Hepatocyte (in vitro differentiated cells): Measurements from ENCODE around the gene AOPEP. TPM values are rescaled to one million over a fixed set of nuclear protein-coding genes. Genes with fewer than 3 reads are reported as not detected.

Experiments used
- DNase-seq: peaks from one replicate; pipeline ENCODE4 v3.0.0-alpha.2; 2016; ENCODE audit warnings: low spot score
- H2AFZ ChIP-seq: fragments of 200-600 bp; sonication (generic); 2 replicates; pipeline ENCODE4 v1.6.0; 2016; ENCODE audit warnings: antibody characterized with exemption, mild to moderate bottlenecking
- H3K27ac ChIP-seq: fragments of 200-600 bp; sonication (generic); 2 replicates; pipeline ENCODE4 v1.5.1; 2016; ENCODE audit warnings: mild to moderate bottlenecking
- H3K27me3 ChIP-seq: fragments of 200-600 bp; sonication (generic); 2 replicates; pipeline ENCODE4 v1.6.1; 2016
- H3K36me3 ChIP-seq: fragments of 200-600 bp; sonication (generic); replicated peaks from 2 replicates; pipeline ENCODE4 v1.5.1; 2016; ENCODE audit warnings: low read depth; ENCODE audit not compliant: insufficient read depth
- H3K4me1 ChIP-seq: fragments of 200-600 bp; sonication (generic); 2 replicates; pipeline ENCODE4 v1.5.1; 2016; ENCODE audit warnings: mild to moderate bottlenecking, moderate library complexity; ENCODE audit not compliant: insufficient read depth
- H3K4me2 ChIP-seq: fragments of 200-600 bp; sonication (generic); 2 replicates; pipeline ENCODE4 v1.6.0; 2016
- H3K4me3 ChIP-seq: fragments of 200-600 bp; sonication (generic); 2 replicates; pipeline ENCODE4 v1.5.1; 2016; ENCODE audit warnings: mild to moderate bottlenecking
- H3K79me2 ChIP-seq: fragments of 200-600 bp; sonication (generic); 2 replicates; pipeline ENCODE4 v1.6.0; 2017; ENCODE audit warnings: mild to moderate bottlenecking
- H3K9me2 ChIP-seq: fragments of 200-600 bp; sonication (generic); replicated peaks from 2 replicates; pipeline ENCODE4 v1.6.0; 2017; ENCODE audit warnings: mild to moderate bottlenecking; ENCODE audit not compliant: insufficient read depth
- H3K9me3 ChIP-seq: fragments of 200-600 bp; sonication (generic); 2 replicates; pipeline ENCODE4 v1.5.1; 2016; ENCODE audit warnings: low read depth, mild to moderate bottlenecking
- H4K20me1 ChIP-seq: fragments of 200-600 bp; sonication (generic); 2 replicates; pipeline ENCODE4 v1.6.0; 2016; ENCODE audit warnings: mild to moderate bottlenecking; ENCODE audit not compliant: insufficient read depth, poor library complexity, severe bottlenecking
- EZH2 ChIP-seq: fragments of 200-600 bp; sonication (generic); IDR thresholded peaks from 2 replicates; pipeline ENCODE4 v1.6.1; 2016; ENCODE audit warnings: antibody characterized with exemption, mild to moderate bottlenecking, borderline replicate concordance
- EZH2phosphoT487 ChIP-seq: fragments of 200-600 bp; sonication (generic); IDR thresholded peaks from one replicate; pipeline ENCODE4 v1.6.1; 2018; ENCODE audit warnings: antibody characterized with exemption, mild to moderate bottlenecking, low read depth, moderate library complexity; ENCODE audit not compliant: unreplicated experiment, severe bottlenecking
- WGBS: methylation state at CpG from one replicate; pipeline ENCODE4 v1.1.6; 2016; ENCODE audit warnings: low lambda C conversion rate; ENCODE audit errors: missing lambda C conversion rate; 5-methylcytosine and 5-hydroxymethylcytosine counted together
- polyA plus RNA-seq: library from polyadenylated mRNA; unstranded; fragments of >200 nt; fragmentation: Nextera tagmentation; extraction: Ambion mirVana; gene quantifications from 2 replicates; pipeline ENCODE4 v1.2.1, GENCODE V29; 2016
- total RNA-seq: library from RNA; depleted of rRNA; stranded (reverse); fragments of >200 nt; gene quantifications from 2 replicates; pipeline ENCODE4 v1.2.3, GENCODE V29; 2014
- TF ChIP-seq, protein P1 (sequence below): fragments of 200-600 bp; sonication (generic); IDR thresholded peaks from 2 replicates; pipeline ENCODE4 v1.5.1; 2016; ENCODE audit warnings: antibody characterized with exemption, mild to moderate bottlenecking; ENCODE audit not compliant: poor library complexity

The AOPEP gene
- total and polyA plus RNA-seq, 2 experiments from 2014 or later, result 82.8 to 101 TPM

DNA sequence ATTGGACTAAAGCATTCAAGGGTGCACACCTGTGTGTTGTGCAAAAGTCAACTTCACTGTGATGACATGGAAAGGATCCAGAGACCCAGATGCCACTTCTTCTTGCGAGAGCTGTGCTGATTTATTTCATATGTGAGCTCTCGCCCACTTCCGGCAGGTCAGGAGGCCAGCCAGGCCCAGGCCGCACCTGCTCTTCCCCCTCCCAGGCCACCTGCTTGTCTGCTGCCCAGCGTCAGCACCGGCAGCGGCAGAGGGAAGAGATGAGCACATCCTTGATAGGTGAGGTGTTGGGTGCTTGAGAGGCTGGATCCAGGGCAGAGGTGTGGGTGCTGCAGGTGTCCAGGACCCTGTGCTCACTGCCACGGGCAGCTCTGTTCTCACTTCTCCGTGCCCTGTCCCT is 348.1 kb downstream of the AOPEP start:
- no peak overlapping the region for H3K4me2 ChIP-seq
- DNase-seq, result no peak
- H3K4me1 ChIP-seq, result peaks cover 64% of the 10 kb centered on the region
- H3K79me2 ChIP-seq, result peaks cover 98% of the 10 kb centered on the region
- no peaks in the 10 kb centered on the region for H3K36me3 ChIP-seq
- TF ChIP-seq, protein P1, sequence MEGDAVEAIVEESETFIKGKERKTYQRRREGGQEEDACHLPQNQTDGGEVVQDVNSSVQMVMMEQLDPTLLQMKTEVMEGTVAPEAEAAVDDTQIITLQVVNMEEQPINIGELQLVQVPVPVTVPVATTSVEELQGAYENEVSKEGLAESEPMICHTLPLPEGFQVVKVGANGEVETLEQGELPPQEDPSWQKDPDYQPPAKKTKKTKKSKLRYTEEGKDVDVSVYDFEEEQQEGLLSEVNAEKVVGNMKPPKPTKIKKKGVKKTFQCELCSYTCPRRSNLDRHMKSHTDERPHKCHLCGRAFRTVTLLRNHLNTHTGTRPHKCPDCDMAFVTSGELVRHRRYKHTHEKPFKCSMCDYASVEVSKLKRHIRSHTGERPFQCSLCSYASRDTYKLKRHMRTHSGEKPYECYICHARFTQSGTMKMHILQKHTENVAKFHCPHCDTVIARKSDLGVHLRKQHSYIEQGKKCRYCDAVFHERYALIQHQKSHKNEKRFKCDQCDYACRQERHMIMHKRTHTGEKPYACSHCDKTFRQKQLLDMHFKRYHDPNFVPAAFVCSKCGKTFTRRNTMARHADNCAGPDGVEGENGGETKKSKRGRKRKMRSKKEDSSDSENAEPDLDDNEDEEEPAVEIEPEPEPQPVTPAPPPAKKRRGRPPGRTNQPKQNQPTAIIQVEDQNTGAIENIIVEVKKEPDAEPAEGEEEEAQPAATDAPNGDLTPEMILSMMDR, result no peak
- no peak for TF ChIP-seq EZH2phosphoT487
- no peak for TF ChIP-seq EZH2
- H3K4me3 ChIP-seq, result no peak overlapping the region
- H3K9me3 ChIP-seq, result no peaks in the 10 kb centered on the region
- WGBS, result 88% methylated on average over 9 of the region's 9 CpGs
- no peaks in the 10 kb centered on the region for H3K9me2 ChIP-seq
- peaks cover 92% of the 10 kb centered on the region for H4K20me1 ChIP-seq
- no peak overlapping the region for H3K27ac ChIP-seq
- no peak overlapping the region for H2AFZ ChIP-seq
- no peaks in the 10 kb centered on the region for H3K27me3 ChIP-seq

DNA sequence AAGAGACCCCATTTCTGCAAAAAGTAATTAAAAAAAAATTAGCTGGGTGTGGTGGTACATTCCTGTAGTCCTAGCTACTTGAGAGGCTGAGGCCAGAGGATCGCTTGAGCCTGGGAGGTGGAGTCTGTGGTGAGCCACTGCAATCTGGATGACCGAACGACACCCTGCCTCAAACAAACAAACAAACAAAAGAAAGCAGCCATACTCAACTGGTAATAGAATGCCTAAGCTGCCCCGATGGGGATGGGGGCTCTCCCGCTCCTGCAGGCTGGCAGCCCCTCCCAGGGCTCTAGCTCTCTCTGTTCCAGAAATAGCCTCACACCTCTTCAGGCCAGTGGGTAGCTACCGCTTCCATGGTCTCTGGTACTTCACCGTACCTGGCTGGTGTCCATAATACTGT is 349.2 kb downstream of the AOPEP start:
- Histone ChIP-seq H3K79me2 (peaks cover 100% of the 10 kb centered on the region), H3K27me3 (no peaks in the 10 kb centered on the region), H4K20me1 (peaks cover 90% of the 10 kb centered on the region), H3K4me2 (no peak overlapping the region), H3K9me3 (no peaks in the 10 kb centered on the region), H3K27ac (no peak overlapping the region), H3K4me1 (peaks cover 57% of the 10 kb centered on the region), H2AFZ (no peak overlapping the region), H3K4me3 (no peak overlapping the region), H3K36me3 (no peaks in the 10 kb centered on the region), H3K9me2 (no peaks in the 10 kb centered on the region)
- no peak for TF ChIP-seq EZH2
- no peak for DNase-seq
- WGBS, result 96% methylated on average over 7 of the region's 7 CpGs

DNA sequence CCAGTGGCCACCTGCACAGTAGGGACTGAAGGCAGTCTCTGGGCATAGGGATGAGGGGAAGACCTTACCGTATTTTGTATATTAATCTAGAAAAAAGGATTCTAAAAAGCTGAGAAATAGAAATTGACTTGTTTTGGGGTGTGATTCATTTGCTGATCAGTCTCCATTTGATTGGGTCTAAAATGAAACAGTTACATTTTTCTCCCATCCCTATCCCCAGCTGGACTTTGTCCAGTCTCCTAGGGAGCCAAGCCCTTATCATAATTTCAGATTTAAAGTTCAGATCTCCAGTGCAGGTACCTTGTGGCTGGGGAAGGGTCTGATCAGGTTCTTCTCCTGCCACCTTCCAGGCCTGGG is 350.2 kb downstream of the AOPEP start:
- H3K4me2 ChIP-seq, result peak overlapping the region; percentile 43
- no peaks in the 10 kb centered on the region for H3K9me2 ChIP-seq
- no peaks in the 10 kb centered on the region for H3K36me3 ChIP-seq
- TF ChIP-seq EZH2 (no peak), EZH2phosphoT487 (no peak)
- TF ChIP-seq, protein P1, result no peak
- WGBS, result 85% methylated on average over 1 of the region's 1 CpG
- peaks cover 81% of the 10 kb centered on the region for H4K20me1 ChIP-seq
- H2AFZ ChIP-seq, result no peak overlapping the region
- H3K4me1 ChIP-seq, result peaks cover 48% of the 10 kb centered on the region
- DNase-seq, result no peak
- no peak overlapping the region for H3K4me3 ChIP-seq
- peak overlapping the region; percentile 64 for H3K27ac ChIP-seq
- no peaks in the 10 kb centered on the region for H3K9me3 ChIP-seq
- peaks cover 99% of the 10 kb centered on the region for H3K79me2 ChIP-seq
- no peaks in the 10 kb centered on the region for H3K27me3 ChIP-seq

DNA sequence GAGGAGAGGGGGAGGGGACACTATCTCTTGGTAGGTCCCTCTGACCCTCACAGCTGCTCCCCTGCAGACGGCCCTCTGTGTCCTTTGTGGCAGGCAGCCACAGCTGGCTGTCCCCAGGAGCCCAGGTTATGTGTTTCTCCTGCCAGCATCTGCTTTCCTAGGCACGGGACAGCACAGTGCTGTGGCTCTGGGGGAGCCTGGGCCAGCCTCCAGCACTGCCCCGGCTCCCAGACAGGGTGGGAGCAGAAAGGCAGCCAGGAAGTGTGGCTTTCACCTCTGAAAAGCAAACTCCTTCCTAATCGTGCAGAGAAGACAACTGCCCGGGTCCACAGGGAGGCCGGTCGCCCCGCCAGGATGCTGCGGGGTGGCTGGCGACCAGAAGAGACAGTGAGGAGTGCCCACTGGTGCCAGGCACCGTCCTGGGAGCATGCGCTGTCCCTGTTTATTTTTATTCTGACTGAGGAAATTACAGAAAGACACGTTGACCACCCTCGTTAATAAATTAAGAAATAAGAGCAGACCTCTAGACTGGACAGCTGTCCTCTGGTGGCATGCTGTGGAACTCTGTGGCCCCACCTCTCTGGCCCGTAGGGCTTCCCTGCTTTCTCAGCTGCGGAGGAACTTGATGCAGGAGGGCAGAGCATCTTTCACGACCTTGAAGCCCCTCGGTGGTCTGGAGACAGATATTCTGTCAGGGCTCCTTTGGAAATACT is 350.7 kb downstream of the AOPEP start:
- no peak for DNase-seq
- H3K4me3 ChIP-seq, result no peak overlapping the region
- peaks cover 45% of the 10 kb centered on the region for H3K4me1 ChIP-seq
- no peaks in the 10 kb centered on the region for H3K36me3 ChIP-seq
- H3K9me3 ChIP-seq, result no peaks in the 10 kb centered on the region
- H3K27me3 ChIP-seq, result no peaks in the 10 kb centered on the region
- H2AFZ ChIP-seq, result no peak overlapping the region
- peaks cover 79% of the 10 kb centered on the region for H4K20me1 ChIP-seq
- peak overlapping the region; percentile 64 for H3K27ac ChIP-seq
- TF ChIP-seq EZH2phosphoT487, result no peak
- TF ChIP-seq EZH2, result no peak
- TF ChIP-seq, protein P1, result no peak
- H3K79me2 ChIP-seq, result peaks cover 99% of the 10 kb centered on the region
- H3K9me2 ChIP-seq, result no peaks in the 10 kb centered on the region
- peak overlapping the region; percentile 43 for H3K4me2 ChIP-seq
- 76% methylated on average over 18 of the region's 18 CpGs for WGBS
